ENCODE data around the gene STK17A.

Gene STK17A

GRCh38 chr7:43637114-43637806, 54.4 kb downstream of the STK17A start:
- DNase-seq: no peak

DNA sequence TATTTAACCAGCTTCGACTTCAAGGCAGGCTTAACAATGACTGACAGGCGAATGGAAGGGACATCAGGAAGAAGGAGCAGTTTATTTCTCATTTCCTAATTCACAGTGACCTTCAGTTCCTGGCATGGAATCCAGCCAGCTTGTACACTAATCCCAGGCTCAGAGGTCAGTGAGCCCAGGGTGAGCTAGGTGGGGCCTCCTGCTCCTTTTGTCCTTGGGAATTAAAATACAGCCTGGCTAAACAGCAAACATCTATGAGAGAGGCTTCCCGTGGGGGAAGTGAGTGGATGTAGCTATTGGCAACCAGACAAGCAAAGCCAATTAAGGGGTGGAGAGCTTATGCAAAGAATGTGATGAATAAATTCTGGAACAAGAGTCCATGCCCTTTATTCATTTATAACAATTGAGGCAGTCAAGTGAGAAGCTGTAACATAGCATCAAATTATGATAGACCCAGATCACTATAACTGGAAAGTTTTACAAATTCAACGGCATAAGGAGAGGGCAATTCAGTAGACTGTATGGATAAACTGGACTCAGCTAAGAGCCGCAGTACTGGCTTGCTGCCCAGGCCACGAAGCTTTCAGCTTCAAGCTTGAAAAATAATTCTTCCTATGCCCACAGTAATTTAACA, 57.1 kb downstream of the STK17A start:
- no peak for DNase-seq

- DNase-seq: no peak
Observed at GRCh38 chr7:43640679-43641078, 57.8 kb downstream of the STK17A start.

GRCh38 chr7:43642897-43643630, 60.2 kb downstream of the STK17A start:
- no peak for DNase-seq

DNA sequence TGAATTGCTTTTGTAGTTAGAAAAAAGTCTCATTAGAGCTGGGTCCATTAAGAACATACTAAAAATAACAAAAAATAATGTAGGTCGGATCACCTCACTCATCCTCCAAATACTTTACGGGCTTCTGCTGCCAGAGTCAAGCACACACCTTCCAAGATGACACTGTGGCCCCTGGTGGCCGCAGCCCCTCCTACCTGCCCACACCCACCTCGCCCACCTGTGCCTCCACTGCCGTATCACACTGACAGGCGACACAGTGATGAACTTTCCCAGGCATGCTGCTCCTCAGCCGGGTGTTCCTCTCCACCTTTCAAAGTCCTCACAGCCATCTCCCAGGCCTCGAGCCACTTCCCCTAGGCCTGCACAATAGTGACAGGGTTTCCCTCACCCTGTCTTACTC, 60.9 kb downstream of the STK17A start:
- no peak for DNase-seq

GRCh38 chr7:43645699-43646226, 62.9 kb downstream of the STK17A start:
- no peak for DNase-seq

DNA sequence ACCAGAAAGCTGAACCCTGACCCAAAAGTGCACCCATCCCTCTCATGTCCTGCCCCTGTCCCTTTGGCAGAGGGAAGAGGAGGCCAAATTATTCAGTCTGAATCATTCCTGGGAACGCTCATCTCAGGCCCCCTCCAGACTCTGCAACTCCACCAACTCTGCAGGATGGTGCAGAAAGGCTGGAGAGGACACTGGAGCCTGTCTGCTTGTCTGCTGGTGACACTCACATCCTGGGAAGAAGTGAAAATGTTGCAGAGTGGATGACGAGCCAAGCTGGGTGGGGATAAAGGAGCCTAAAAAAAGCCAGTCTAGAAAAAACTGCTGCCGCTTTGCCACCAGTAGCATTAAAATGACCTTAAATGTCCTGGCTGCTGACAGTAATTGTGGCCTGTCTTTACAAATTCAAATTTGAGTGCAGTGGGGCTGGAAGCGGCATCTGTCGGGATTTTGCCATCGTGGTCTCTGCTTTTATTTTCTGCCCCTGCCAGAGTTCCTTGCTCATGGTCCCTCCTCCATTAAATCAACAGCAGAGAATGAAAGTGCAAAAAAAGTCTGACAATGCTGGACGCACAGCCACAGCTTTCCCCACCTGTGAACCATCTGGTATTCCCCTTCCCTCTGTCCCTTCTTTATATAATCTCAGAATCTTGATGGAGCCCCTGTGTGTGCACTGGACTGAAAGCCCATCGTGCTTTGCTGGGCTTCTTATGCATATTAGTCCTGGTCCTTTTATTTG, 63.9 kb downstream of the STK17A start:
- DNase-seq: peak in 1 of 2 experiments; percentile 26

DNA sequence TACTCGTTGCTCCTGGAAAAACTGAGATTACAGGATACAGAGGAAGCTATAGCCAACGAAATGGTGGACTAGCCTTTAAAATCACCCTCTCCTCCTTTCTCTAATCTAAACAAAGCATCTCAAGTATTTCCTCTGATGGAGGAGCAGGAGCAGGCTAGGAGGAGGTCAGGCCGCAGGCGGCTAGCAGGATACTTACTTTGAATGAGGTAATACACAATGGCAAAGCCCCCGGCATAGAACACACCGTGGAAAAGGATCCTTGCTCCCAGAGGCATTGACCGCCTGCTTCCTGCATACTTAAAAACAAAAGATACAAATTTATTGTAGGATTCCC, 64.4 kb downstream of the STK17A start:
- DNase-seq: no peak

DNA sequence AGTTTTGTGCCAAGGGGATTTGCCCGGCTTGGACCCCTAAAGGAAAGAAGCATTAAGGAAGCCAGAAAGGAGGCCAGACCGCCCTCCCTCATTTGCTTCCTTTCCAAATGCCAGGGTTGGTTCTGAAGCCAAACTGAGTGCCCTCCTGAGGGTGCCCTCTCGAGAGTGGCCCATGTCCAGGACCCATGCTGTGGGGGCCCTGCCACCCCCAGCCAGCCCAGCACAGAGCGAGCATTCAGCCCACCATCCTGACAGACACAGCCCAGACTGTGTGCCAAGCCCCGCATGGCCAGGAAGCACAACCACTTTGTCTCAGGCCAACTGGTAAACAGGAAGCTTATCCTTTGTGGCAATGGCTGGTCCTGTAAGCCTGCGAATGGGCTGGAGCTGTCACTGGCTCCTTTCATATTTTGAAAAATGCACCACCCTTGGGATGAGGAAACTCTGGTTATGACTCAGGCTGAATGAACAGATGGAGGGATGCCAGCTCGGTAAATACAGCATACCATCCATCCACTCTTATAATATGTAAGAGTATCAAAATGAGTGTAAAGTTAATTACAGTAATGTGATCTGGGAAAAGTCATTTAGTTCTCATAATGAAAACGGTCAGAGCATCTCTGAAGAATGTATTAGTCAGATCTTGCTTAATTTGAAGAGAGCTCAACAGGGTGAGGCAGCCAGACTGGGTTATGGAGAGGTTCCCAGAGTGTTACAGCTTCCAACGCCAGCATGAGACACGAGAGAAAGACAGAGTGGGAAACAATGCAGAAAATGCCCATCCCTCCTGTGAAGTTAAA, 65.0 kb downstream of the STK17A start:
- DNase-seq: peak in 1 of 2 experiments; percentile 43

DNA sequence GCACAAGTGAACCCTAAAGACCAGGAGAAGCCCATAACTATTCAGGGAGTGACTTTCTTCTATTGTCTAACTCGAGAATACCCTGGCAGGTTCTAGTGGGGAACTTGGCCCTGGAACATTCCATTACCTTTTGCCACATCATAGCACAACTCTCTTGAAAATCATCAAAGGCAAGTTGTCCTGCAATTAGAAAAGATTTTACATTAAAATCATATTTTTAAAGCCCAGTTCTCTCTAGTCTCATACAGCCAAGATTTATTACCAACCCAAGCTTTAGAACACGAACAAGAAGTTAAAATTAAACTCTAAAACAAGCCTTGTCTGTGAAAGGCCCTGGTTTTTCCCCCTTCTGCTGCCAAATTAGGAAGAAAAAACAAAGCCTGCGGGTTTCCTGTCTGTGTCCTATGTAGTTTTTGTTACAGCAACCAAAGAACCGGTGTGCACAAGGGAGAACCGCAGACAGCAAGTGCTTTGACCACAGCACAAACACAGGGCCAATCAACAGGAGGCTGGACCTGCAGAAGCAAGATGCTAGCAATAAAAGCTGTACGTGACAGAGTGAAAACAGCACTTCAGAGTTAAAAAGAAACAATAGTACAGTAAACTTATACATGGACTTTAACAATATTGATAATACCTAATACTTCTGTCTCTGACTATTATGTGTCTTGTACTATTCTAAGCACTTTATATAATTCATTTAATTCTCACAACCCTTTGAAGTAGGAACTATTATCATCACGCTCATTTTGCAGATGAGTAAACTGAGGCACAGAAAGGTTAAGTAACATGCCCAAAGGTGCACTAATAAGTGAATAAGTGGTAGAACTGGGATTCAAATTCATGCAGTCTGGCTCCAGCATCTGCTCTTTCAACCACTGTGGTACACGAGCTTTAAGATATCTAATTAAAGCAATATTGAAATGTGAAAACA, 65.8 kb downstream of the STK17A start:
- DNase-seq: no peak

- no peak for DNase-seq
Observed at GRCh38 chr7:43649755-43650274, 66.9 kb downstream of the STK17A start.

DNA sequence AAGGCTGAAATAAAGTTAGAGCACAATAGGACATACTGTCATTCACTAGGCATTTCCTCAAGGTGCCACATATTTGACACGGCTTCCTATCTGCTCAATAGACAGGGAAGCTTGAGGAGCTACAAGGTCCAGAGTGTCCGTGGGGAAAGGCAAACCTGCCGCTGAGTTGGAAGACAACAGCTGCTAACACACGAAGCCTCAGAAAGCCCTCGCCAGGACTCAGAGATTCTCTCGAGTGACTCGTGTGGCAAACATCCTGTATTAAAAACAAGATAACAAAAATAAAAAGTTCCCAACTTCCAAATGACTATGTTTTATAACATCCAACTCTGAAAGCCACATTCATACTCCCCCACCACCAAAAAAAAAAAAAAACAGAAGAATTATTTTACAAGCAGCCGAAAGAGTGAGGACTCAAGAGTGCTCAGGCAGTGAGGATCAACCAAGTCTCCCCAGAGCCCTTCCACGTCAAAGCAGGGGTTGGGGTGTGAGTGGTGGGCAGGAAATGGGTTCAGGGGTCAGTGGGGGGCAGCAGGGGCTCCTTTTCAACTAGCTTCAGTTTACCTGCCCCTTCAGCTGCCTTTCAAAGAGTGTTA, 67.6 kb downstream of the STK17A start:
- no peak for DNase-seq

DNA sequence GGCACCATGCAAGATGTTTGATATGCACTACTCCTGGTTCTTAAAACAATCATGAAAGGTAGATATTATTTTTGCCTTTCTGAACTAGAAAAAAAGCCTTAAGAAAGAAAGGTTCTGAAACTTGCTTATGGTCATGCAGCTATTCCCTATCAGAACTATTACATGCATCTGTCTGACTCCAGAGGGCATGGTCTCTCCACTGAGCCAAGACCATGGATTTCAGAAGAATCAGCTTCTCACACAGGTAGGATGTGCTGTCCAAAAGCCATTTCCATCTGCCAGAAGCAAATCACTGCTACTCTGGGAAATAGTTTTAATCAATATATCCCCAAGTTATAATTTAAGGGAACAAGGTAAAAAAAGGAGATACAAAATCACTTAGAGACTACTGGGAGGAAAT, 69.5 kb downstream of the STK17A start:
- DNase-seq: no peak

DNA sequence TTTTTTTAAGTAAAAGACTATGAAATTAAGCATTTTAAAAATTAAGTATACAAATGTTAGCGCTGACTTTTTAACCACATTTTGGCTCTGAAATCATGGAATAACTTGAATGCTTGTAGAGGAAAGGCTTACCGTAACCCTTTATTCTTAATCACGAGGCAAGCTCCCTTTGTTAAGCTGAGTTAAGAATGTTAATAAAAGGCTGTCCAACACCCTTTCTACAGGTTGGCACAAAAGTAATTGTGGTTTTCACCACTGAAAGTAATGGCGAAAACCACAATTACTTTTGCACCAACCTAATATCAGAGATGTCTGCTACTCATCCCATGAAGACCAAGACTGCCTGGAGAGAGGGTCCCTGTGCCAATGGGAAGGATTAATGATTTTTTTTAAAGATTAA, 70.6 kb downstream of the STK17A start:
- no peak for DNase-seq

DNA sequence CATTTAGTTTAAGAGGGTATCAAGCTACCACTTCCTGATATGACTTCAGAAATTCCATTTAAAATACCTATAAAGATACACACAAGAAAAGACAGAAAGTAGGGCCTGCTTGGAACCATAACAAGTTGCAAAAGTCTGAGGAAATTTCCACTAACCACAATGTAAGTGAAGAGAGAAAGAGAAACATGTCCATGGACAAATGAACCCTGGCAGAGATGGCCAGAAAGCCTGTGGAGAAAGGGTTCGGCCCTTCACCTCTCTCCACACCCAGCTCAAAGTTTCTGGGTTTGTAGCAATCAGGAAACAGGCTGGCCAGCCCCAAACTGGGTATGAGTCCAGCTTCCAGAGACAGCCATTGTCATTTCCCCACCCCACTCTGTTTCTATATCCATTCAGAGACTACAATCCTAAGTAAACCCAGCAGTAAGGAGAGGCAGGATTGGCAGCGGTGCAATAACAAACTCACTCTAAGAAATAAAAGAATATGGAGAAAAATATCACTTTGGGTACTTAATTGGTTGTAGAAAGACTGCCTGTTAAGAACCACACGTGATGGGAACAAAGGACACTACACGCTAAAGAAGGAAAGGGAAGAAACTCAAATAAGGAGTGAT, 71.1 kb downstream of the STK17A start:
- DNase-seq: no peak

DNA sequence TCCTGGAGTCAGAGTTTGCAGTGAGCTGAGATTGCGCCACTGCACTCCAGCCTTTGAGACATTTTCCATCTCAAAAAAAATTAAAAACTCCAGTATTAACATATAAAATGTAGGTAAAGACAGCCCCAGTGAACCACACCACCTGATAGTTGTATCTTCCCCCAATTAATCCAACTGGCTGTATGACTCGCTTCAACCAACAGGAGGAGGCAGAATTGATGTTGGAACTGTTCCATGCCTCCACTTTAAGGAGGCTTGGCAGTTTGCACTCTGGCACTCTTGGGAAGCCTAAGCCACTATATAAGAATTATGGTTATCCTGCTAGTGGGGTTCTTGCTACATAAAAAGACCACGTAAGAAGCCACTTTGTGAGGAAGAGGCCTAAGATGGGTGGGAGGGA, 72.7 kb downstream of the STK17A start:
- DNase-seq: no peak

DNA sequence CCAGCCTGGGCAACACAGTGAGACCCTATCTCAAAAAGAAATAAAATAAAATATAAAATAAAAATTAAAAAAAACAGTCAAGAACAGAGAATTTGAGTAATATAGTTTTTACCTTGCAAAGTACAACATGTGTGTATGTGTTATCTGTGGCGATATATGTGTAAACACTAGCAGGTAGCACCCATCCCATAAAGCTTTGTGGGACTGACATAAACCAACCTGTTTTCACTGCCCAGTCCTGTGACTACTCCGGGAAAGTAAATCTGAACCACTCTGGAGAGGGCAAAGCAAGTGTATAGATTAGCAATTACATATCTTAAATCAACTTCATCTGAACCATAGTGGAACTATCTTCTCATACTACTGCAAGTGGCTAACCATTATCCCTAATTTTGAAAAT, 74.1 kb downstream of the STK17A start:
- no peak for DNase-seq

- DNase-seq: no peak
Observed at GRCh38 chr7:43658718-43659548, 76.0 kb downstream of the STK17A start.

DNA sequence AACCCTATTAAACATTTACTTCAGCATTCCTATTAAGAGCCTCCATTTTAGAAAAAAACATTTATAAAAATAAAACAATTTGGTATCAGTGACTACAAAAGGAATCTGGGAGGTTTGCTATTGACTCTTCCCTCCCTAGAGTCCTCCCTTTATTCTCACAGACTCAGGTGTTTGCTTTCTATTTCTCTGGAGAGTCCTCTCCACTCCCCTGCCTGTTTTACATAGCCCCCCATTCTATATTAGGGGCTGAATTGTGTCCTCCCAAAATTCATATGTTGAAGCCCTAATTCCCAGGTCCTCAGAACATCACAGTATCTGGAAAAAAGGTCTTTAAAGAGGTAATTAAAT, 76.6 kb downstream of the STK17A start:
- no peak for DNase-seq
